Upper lobe of right lung (tissue), 1 donor: ENCODE measurements around the gene GPR6. TPM values are rescaled to one million over a fixed set of nuclear protein-coding genes. Genes with fewer than 3 reads are reported as not detected.

ENCODE experiments used
- ATAC-seq: fragments of 200-7000 bp; cut with Tn5 transposase; one replicate; pipeline ENCODE4 v1.9.1; 2020; ENCODE audit warnings: mild to moderate bottlenecking, moderate library complexity
- DNase-seq: peaks from one replicate; pipeline ENCODE4 v3.0.0-alpha.2; 2020
- H3K27ac ChIP-seq: fragments of 200-600 bp; one replicate; pipeline ENCODE4 v1.8.0; 2022
- H3K27me3 ChIP-seq: fragments of 200-600 bp; one replicate; pipeline ENCODE4 v1.8.0; 2022; ENCODE audit warnings: mild to moderate bottlenecking
- H3K36me3 ChIP-seq: fragments of 200-600 bp; one replicate; pipeline ENCODE4 v1.8.0; 2022
- H3K4me1 ChIP-seq: fragments of 200-600 bp; one replicate; pipeline ENCODE4 v1.8.0; 2022
- H3K4me3 ChIP-seq: fragments of 200-600 bp; one replicate; pipeline ENCODE4 v1.8.0; 2022; ENCODE audit warnings: mild to moderate bottlenecking
- H3K9me3 ChIP-seq: fragments of 200-600 bp; one replicate; pipeline ENCODE4 v1.8.0; 2022
- intact Hi-C: fragments of 100-400 bp; cut with DNase I; formaldehyde crosslinking; loops from one replicate; pipeline ENCODE4 v1.11.0; 2022
- total RNA-seq: library from RNA; stranded (reverse); fragmentation: NEBNext Ultra II Directional; extraction: Animal tissue kit (Norgen Biotek cat#: 25700); gene quantifications from one replicate; pipeline ENCODE4 v1.2.1, GENCODE V29; 2021
- TF ChIP-seq, protein P1 (sequence below): fragments of 200-600 bp; IDR thresholded peaks from one replicate; pipeline ENCODE4 v1.8.0; 2022; ENCODE audit warnings: antibody characterized with exemption
- donor health status: DM: no; HTN: yes; CAD: no; lungs with severe emphysema.

Gene GPR6
- total RNA-seq, 1 donor from 2014 or later = not detected

DNA sequence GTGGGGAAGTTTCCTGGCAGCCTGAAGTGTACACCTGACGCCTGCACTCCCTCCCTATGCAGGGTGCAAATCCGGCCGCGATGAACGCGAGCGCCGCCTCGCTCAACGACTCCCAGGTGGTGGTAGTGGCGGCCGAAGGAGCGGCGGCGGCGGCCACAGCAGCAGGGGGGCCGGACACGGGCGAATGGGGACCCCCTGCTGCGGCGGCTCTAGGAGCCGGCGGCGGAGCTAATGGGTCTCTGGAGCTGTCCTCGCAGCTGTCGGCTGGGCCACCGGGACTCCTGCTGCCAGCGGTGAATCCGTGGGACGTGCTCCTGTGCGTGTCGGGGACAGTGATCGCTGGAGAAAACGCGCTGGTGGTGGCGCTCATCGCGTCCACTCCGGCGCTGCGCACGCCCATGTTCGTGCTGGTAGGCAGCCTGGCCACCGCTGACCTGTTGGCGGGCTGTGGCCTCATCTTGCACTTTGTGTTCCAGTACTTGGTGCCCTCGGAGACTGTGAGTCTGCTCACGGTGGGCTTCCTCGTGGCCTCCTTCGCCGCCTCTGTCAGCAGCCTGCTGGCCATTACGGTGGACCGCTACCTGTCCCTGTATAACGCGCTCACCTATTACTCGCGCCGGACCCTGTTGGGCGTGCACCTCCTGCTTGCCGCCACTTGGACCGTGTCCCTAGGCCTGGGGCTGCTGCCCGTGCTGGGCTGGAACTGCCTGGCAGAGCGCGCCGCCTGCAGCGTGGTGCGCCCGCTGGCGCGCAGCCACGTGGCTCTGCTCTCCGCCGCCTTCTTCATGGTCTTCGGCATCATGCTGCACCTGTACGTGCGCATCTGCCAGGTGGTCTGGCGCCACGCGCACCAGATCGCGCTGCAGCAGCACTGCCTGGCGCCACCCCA lies 1.2 kb downstream of the GPR6 start:
- intact Hi-C loops = no loop called here
- Histone ChIP-seq H3K9me3 (no peaks in the 10 kb centered on the region), H3K27me3 (peaks cover 36% of the 10 kb centered on the region), H3K27ac (no peak overlapping the region), H3K36me3 (no peaks in the 10 kb centered on the region), H3K4me1 (no peaks in the 10 kb centered on the region), H3K4me3 (no peak overlapping the region)
- DNase-seq (peak; percentile 54), ATAC-seq (no peak)
- TF ChIP-seq, protein P1, sequence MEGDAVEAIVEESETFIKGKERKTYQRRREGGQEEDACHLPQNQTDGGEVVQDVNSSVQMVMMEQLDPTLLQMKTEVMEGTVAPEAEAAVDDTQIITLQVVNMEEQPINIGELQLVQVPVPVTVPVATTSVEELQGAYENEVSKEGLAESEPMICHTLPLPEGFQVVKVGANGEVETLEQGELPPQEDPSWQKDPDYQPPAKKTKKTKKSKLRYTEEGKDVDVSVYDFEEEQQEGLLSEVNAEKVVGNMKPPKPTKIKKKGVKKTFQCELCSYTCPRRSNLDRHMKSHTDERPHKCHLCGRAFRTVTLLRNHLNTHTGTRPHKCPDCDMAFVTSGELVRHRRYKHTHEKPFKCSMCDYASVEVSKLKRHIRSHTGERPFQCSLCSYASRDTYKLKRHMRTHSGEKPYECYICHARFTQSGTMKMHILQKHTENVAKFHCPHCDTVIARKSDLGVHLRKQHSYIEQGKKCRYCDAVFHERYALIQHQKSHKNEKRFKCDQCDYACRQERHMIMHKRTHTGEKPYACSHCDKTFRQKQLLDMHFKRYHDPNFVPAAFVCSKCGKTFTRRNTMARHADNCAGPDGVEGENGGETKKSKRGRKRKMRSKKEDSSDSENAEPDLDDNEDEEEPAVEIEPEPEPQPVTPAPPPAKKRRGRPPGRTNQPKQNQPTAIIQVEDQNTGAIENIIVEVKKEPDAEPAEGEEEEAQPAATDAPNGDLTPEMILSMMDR = no peak

DNA sequence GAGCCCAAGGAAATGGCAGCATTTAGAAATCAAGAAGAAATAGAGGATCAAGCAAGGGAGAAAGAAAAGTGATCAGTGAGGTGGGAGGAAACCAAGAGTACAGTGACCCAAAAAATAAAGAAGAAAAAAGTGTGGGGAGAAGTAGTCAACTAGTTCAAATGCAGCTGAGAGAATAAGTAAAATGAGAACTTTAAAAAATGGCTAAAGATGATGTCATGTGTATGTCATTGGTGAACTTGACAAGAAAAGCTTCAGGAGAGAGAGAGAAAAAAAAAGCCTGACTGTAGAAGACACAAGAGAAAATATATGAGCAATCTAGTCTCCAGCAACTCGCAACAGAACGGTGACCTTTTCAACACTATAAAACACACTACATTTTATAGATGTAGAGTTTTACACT lies 6.3 kb downstream of the GPR6 start:
- H3K27me3 ChIP-seq = peaks cover 15% of the 10 kb centered on the region
- DNase-seq = no peak

DNA sequence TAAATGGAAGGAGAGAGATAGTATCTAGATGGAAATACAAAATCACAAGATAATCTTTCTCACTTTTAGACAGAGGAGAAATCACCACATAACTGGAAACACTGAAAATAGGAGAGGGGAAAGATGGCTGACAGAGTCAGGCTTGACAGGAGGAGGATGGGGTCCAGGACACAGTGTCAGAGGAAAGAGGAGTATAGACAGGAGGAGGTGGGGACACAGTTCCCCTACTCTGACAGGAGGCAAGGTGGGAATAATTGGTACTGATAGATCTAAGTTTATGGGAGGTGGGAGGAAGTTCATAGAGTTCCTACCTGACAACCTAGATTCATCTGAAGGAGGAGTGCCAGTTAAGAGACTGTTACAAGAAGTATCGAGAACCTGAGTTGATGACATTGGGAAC lies 9.1 kb downstream of the GPR6 start:
- H3K4me3 ChIP-seq = no peak overlapping the region
- H3K9me3 ChIP-seq = no peaks in the 10 kb centered on the region
- H3K36me3 ChIP-seq = no peaks in the 10 kb centered on the region
- intact Hi-C loops = no loop called here
- ATAC-seq (no peak), DNase-seq (no peak)
- no peaks in the 10 kb centered on the region for H3K4me1 ChIP-seq
- TF ChIP-seq, protein P1 = no peak
- H3K27me3 ChIP-seq = no peaks in the 10 kb centered on the region
- H3K27ac ChIP-seq = no peak overlapping the region

More for the DNA sequence above, 6.3 kb downstream of the GPR6 start:
- intact Hi-C loops = no loop called here
- Histone ChIP-seq H3K36me3 (no peaks in the 10 kb centered on the region), H3K4me3 (no peak overlapping the region), H3K4me1 (no peaks in the 10 kb centered on the region), H3K27ac (no peak overlapping the region), H3K9me3 (no peaks in the 10 kb centered on the region)
- no peak for ATAC-seq
- TF ChIP-seq, protein P1 = no peak

DNA sequence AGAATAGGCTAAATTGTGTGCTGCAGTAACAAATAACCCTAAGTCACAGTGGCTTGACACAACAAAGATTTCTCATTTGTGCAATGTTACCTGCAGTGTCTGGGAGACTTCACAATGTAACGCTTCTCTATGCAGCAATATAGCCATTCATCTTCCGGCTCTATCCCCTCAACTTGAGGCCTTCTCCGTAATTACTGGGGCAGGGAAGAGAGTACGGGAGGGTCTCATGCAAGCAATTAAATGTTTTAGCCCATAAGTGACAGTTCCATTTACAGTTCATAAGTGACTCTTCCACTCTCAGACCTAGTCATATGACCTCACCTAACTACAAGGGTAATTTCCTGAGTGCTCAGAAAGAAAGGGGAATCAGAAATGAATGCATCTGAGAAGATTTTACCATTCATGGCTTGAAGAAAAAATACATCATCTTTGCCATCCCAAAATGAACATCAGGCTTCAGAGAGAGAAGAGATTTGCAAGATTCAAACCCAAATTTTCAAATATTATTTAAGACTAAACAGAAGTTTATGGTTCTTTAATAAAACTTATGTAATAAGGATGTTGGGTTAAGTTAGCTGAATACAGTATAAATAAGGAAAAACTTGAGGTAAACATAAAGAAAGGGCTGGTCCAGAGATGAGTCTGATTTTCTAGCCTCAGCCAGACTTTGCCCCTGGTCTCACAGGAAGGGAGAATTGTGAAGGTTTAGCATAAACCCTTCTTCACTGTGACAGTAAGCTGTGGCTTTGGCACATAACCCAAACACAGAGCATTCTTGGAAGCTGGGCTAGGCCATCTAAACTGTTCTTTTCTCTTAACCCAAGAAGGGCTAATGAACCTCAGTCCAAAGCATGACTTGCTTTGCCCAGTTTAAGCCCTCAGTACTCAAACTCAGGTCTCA lies 13.3 kb downstream of the GPR6 start:
- no peak for DNase-seq
- Histone ChIP-seq H3K9me3 (no peaks in the 10 kb centered on the region), H3K27me3 (no peaks in the 10 kb centered on the region), H3K4me3 (no peak overlapping the region), H3K27ac (no peak overlapping the region), H3K36me3 (no peaks in the 10 kb centered on the region), H3K4me1 (no peaks in the 10 kb centered on the region)
- TF ChIP-seq, protein P1 = no peak
- intact Hi-C loops = no loop called here
- no peak for ATAC-seq

DNA sequence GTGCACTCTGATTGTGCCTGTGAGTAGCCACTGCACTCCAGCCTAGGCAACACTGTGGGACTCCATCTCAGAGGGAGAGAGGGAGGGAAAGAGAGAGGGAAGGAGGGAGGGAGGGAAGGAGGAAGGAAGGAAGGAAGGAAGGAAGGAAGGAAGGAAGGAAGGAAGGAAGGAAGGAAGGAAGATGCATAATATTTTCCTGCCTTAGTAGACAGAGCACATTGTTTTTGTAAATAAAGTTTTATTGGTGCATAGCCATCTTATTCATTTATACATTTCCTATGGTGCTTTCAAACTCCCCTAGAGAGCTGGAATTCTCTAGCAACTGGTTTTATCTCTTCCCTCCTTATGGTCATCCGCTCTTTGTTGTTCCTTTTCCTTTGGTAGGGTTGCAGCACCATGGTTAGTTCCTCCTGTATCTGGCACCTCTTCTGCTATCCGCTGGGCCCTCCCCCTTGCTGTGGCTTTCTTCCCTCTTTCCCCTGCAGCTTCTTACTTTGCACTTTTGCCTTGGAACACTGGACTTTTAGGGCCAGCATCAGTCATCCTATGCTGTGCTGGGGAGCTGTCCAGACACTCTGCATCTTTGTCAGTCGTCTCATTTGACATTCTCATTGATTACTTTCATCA lies 20.2 kb downstream of the GPR6 start:
- Histone ChIP-seq H3K27me3 (peaks cover 6% of the 10 kb centered on the region), H3K4me3 (no peak overlapping the region), H3K4me1 (no peaks in the 10 kb centered on the region), H3K9me3 (no peaks in the 10 kb centered on the region), H3K36me3 (no peaks in the 10 kb centered on the region), H3K27ac (no peak overlapping the region)
- intact Hi-C loops = no loop called here
- ATAC-seq (no peak), DNase-seq (no peak)
- TF ChIP-seq, protein P1 = no peak
